Astrocyte of the spinal cord (primary cell): ENCODE results near the gene STOML1.

Experiments used
- DNase-seq: peaks from one replicate; pipeline ENCODE4 v3.0.0; 2011; ENCODE audit warnings: low read depth, low spot score
- H3K4me3 ChIP-seq: 2 replicates; pipeline ENCODE4 v1.5.1; 2011; ENCODE audit warnings: low read depth, mild to moderate bottlenecking, low read length, moderate library complexity
- CTCF ChIP-seq: IDR thresholded peaks from 2 replicates; pipeline ENCODE4 v1.5.1; 2012; ENCODE audit warnings: low read depth, mild to moderate bottlenecking, low read length, inconsistent platforms
- in situ Hi-C: cut with HindIII; loops from 2 replicates; pipeline ENCODE4 v1.10.0; 2017; ENCODE audit warnings: low sequenced_read_pairs

The STOML1 gene

DNA sequence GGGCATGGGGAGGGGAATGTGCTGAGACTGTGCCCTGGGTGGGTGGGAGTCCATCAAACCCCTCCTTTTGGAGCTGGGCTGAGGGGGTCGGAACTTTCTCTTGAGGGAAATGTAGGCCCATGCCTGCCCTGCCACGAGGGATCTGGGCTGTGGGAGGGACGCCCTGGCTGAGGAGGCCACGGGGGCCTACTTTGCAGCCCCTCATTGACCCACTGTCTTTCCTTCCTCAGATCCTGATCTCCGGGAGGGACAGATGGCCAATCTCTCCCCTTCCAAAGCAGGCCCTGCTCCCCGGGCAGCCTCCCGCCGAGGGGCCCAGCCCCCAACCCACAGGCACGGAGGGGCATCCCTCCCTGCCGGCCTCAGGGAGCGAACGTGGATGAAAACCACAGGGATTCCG is 40.5 kb downstream of the STOML1 start:
- no peak for TF ChIP-seq CTCF
- no peak for DNase-seq
- H3K4me3 ChIP-seq = no peak overlapping the region
- in situ Hi-C loops = no loop called here

DNA sequence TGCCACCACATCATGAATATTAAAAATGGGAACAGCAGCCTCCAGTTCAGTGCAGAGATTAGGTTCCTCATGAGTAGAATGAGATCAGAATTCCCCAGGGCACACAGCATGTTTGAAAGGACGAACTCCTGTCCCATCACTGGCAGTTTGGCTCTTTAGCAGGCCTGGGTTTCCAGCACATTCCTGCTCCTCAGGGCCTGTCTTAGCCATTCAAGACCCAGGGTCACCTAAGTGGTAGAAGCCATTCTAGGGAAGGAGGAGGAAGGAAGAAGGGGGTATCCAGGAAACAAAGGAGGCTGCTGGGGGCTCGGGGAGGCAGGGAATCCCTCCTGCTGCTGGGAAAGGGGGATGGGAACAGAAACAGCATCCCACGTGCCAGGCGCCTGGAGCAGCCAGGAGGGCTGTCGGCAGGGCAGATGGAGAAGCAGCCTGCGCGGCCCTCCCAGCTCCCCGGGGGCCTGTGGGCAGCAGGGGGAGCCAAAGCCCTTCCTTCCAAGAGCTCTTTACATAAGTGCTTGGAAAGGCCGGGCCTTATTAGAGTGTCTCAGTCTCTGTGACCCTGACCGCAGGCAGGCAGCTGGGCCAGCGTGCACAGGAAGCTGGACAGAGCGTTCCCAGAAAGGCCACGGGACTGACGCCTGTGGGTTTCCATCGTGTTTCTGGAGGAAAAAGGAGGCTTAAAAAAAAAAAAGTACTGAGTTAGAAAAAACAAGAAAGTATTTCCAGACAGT is 41.1 kb downstream of the STOML1 start:
- no peak overlapping the region for H3K4me3 ChIP-seq
- TF ChIP-seq CTCF = peak; percentile 91
- peak; percentile 99 for DNase-seq
- in situ Hi-C loops = no loop called here

GRCh38 chr15:73950479-73950830 is 41.6 kb downstream of the STOML1 start:
- TF ChIP-seq CTCF = no peak
- in situ Hi-C loops = no loop called here
- no peak overlapping the region for H3K4me3 ChIP-seq
- DNase-seq = no peak

- DNase-seq = no peak
- in situ Hi-C loops = no loop called here
- no peak overlapping the region for H3K4me3 ChIP-seq
- TF ChIP-seq CTCF = no peak
Observed at GRCh38 chr15:73949496-73949895, 42.6 kb downstream of the STOML1 start.

GRCh38 chr15:73948982-73949381 is 43.1 kb downstream of the STOML1 start:
- no peak for TF ChIP-seq CTCF
- no peak for DNase-seq
- in situ Hi-C loops = no loop called here
- no peak overlapping the region for H3K4me3 ChIP-seq

- H3K4me3 ChIP-seq = no peak overlapping the region
- in situ Hi-C loops = no loop called here
- TF ChIP-seq CTCF = no peak
- no peak for DNase-seq
Observed at GRCh38 chr15:73948396-73948795, 43.7 kb downstream of the STOML1 start.

- in situ Hi-C loops = no loop called here
- TF ChIP-seq CTCF = no peak
- H3K4me3 ChIP-seq = no peak overlapping the region
- DNase-seq = no peak
Observed at GRCh38 chr15:73947651-73948050, 44.4 kb downstream of the STOML1 start.
